K562 (cell line): ENCODE measurements around the gene CELA1. TPM values are rescaled to one million over a fixed set of nuclear protein-coding genes. Genes with fewer than 3 reads are reported as not detected.

Experiments used
- AFF4 ChIP-seq: sonication (generic); formaldehyde crosslinking; IDR thresholded peaks from 2 replicates; pipeline ENCODE4 v1.8.0; 2023; ENCODE audit warnings: mild to moderate bottlenecking, missing genetic modification reagents
- BDP1 ChIP-seq: IDR thresholded peaks from 3 replicates; pipeline ENCODE4 v1.6.1; 2011; ENCODE audit not compliant: insufficient read length, insufficient read depth
- CTCF ChIP-seq, 3 experiments: IDR thresholded peaks in 2 of 3; conservative IDR thresholded peaks in 1 of 3; 2 replicates each; pipeline ENCODE4 v1.5.1; 2011 to 2012; ENCODE audit warnings: low read length in 3 of 3, mild to moderate bottlenecking in 3 of 3, control low read depth in 2 of 3, improper control_type of control experiment in 1 of 3, inconsistent platforms in 1 of 3, low read depth in 1 of 3, mixed read lengths in 1 of 3, moderate library complexity in 1 of 3; ENCODE audit not compliant: insufficient read depth in 2 of 3
- DACH1 ChIP-seq: fragments of 450-650 bp; IDR thresholded peaks from 2 replicates; pipeline ENCODE4 v1.6.1; 2018; ENCODE audit not compliant: partially characterized antibody
- DIDO1 ChIP-seq: fragments of 450-650 bp; IDR thresholded peaks from 2 replicates; pipeline ENCODE4 v1.6.1; 2016; ENCODE audit warnings: low read depth, missing biosample characterization, missing genetic modification characterization
- FOSL1 ChIP-seq: fragments of 200-800 bp; sonication (Bioruptor generic); conservative IDR thresholded peaks from 2 replicates; pipeline ENCODE4 v1.6.1; 2016; ENCODE audit warnings: missing genetic modification characterization, missing compliant biosample characterization
- FOXJ2 ChIP-seq: fragments of 200-800 bp; sonication (Bioruptor generic); IDR thresholded peaks from 2 replicates; pipeline ENCODE4 v1.6.1; 2016; ENCODE audit warnings: missing genetic modification characterization, missing compliant biosample characterization
- GABPB1 ChIP-seq: sonication (generic); formaldehyde crosslinking; IDR thresholded peaks from 2 replicates; pipeline ENCODE4 v1.8.0; 2022; ENCODE audit warnings: mild to moderate bottlenecking, missing genetic modification reagents
- NFRKB ChIP-seq: fragments of 450-650 bp; IDR thresholded peaks from 2 replicates; pipeline ENCODE4 v1.6.1; 2016; ENCODE audit warnings: low read depth
- NR2F6 ChIP-seq: fragments of 450-650 bp; formaldehyde crosslinking; IDR thresholded peaks from 2 replicates; pipeline ENCODE4 v1.4.0; 2020; ENCODE audit warnings: mild to moderate bottlenecking
- POLR2AphosphoS2 ChIP-seq: IDR thresholded peaks from 2 replicates; pipeline ENCODE4 v1.6.1; 2012; ENCODE audit warnings: low read length, improper control_type of control experiment
- POLR2AphosphoS5 ChIP-seq: IDR thresholded peaks from 2 replicates; pipeline ENCODE4 v1.6.1; 2011; ENCODE audit warnings: mild to moderate bottlenecking, low read depth, low read length, moderate library complexity; ENCODE audit not compliant: control insufficient read depth, insufficient read depth
- SMAD2 ChIP-seq: fragments of 150-350 bp; IDR thresholded peaks from 2 replicates; pipeline ENCODE4 v1.6.1; 2014; ENCODE audit warnings: low read depth, mild to moderate bottlenecking, low read length
- SMC3 ChIP-seq: conservative IDR thresholded peaks from 2 replicates; pipeline ENCODE4 v1.6.1; 2011; ENCODE audit warnings: low read depth, low read length, improper control_type of control experiment; ENCODE audit not compliant: insufficient read depth
- SNAPC5 ChIP-seq: fragments of 250-450 bp; sonication (Bioruptor Pico); IDR thresholded peaks from 2 replicates; pipeline ENCODE4 v1.8.0; 2021; ENCODE audit warnings: moderate library complexity, mild to moderate bottlenecking, inconsistent platforms
- THRB ChIP-seq: fragments of 450-650 bp; formaldehyde crosslinking; conservative IDR thresholded peaks from 2 replicates; pipeline ENCODE4 v1.4.0; 2022; ENCODE audit warnings: mild to moderate bottlenecking, missing genetic modification characterization
- ZNF586 ChIP-seq: fragments of 450-650 bp; formaldehyde crosslinking; conservative IDR thresholded peaks from 2 replicates; pipeline ENCODE4 v1.4.0; 2020; ENCODE audit warnings: mild to moderate bottlenecking, moderate library complexity
- ZNF655 ChIP-seq: fragments of 250-450 bp; sonication (Bioruptor Pico); IDR thresholded peaks from 2 replicates; pipeline ENCODE4 v1.5.0; 2021
- polyA plus RNA-seq, 8 experiments: library from polyadenylated mRNA; depleted of rRNA in 4 of 8; stranded (reverse) in 5 of 8; unstranded in 3 of 8; fragments of >200 nt; fragmentation: Nextera tagmentation in 2 of 8; fragmentation: Illumina TruSeq in 1 of 8; extraction: Ambion mirVana in 2 of 8; extraction: Trizol in 1 of 8; gene quantifications; 2 replicates each; pipeline versions ENCODE4 v1.2.1 to v1.2.3, GENCODE V29; 2011 to 2014; ENCODE audit warnings: inconsistent platforms in 1 of 8, missing spikeins in 1 of 8
- total RNA-seq, 7 experiments: library from RNA; depleted of rRNA in 6 of 7; stranded (reverse); fragments of >200 nt in 6 of 7; fragmentation: Illumina TruSeq in 2 of 7; extraction: Trizol in 2 of 7; gene quantifications; 2 replicates each; pipeline versions ENCODE4 v1.2.1 to v1.2.3, GENCODE V29; 2011 to 2021; ENCODE audit warnings: low replicate concordance in 1 of 7

The CELA1 gene
- total and polyA plus RNA-seq, 9 of the 15 experiments (the other 6 are each of a cell fraction or from before 2014, with no cell fraction given) = 0.06 to 0.27 (median 0.22) TPM; not detected in 6

GRCh38 chr12:51320695-51321320 lies 25.7 kb downstream of the CELA1 start (continued):
- no peak for TF ChIP-seq THRB (CRISPR knock-in tag)
- no peak for TF ChIP-seq NR2F6 (CRISPR knock-in tag)
- peak; percentile 84 for TF ChIP-seq POLR2AphosphoS5
- TF ChIP-seq DACH1 = peak; percentile 33
- no peak for TF ChIP-seq SMC3
- TF ChIP-seq POLR2AphosphoS2 = no peak
- TF ChIP-seq CTCF (IDR thresholded peaks at IDR 0.05 in 2 of 3, conservative IDR thresholded peaks at IDR 0.05 in 1 of 3; ENCODE audit: insufficient read depth in 2 of 3, low read depth in 1 of 3, low read length in 3 of 3) = no peak
- TF ChIP-seq FOXJ2 (tag) = no peak
- no peak for TF ChIP-seq GABPB1
- TF ChIP-seq BDP1 = no peak
- no peak for TF ChIP-seq ZNF655 (CRISPR knock-in tag)
- no peak for TF ChIP-seq ZNF586 (CRISPR knock-in tag)
- no peak for TF ChIP-seq DIDO1 (tag)
- TF ChIP-seq SNAPC5 (CRISPR knock-in tag) = no peak
- TF ChIP-seq AFF4 (CRISPR knock-in tag) = no peak
- no peak for TF ChIP-seq FOSL1 (tag)
- TF ChIP-seq NFRKB = no peak; the same call in none of the 2 replicates
- no peak for TF ChIP-seq SMAD2
